ENCODE measurements around the gene ABCD1.

GRCh38 chrX:153769158-153769864, 44.7 kb downstream of the ABCD1 start:
- TF ChIP-seq, protein P1, sequence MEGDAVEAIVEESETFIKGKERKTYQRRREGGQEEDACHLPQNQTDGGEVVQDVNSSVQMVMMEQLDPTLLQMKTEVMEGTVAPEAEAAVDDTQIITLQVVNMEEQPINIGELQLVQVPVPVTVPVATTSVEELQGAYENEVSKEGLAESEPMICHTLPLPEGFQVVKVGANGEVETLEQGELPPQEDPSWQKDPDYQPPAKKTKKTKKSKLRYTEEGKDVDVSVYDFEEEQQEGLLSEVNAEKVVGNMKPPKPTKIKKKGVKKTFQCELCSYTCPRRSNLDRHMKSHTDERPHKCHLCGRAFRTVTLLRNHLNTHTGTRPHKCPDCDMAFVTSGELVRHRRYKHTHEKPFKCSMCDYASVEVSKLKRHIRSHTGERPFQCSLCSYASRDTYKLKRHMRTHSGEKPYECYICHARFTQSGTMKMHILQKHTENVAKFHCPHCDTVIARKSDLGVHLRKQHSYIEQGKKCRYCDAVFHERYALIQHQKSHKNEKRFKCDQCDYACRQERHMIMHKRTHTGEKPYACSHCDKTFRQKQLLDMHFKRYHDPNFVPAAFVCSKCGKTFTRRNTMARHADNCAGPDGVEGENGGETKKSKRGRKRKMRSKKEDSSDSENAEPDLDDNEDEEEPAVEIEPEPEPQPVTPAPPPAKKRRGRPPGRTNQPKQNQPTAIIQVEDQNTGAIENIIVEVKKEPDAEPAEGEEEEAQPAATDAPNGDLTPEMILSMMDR (IDR thresholded peaks at IDR 0.05), result no peak
- no peak for TF ChIP-seq POLR2A (IDR thresholded peaks at IDR 0.05)

Data from ovary (tissue), 3 donors.